Measurements from ENCODE around the gene TANK. TPM values are rescaled to one million over a fixed set of nuclear protein-coding genes. Genes with fewer than 3 reads are reported as not detected.

TANK gene
- polyA plus RNA-seq, 3 donors: 72.7 to 91.7 (median 73.5) TPM

DNA sequence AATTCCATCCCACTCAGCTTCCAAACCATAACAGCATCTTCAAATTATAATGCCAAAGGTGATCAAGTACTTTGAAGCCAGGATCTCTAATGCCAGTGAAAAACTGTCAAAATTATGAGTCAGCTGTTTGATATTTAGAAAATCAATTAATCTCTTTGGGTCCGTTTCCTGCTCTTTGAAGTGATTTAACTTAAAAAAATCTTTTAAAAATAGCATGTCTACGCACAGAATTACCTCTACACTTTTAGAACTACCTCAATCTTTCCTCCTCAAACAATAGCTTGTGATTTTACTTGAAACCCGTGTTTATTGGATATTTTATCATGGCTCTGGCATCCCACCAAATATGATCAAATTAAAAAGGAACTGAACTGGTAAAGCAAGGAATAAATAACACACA lies 31.3 kb upstream of the TANK start:
- no peak overlapping the region for H3K9ac ChIP-seq (ENCODE audit: insufficient read depth, low read length, poor library complexity, severe bottlenecking)
- peaks cover 16 to 25% of the 10 kb centered on the region in 2 donors for H3K4me1 ChIP-seq (ENCODE audit: control insufficient read depth in 1 of 2, insufficient read depth in 2 of 2, low read length in 2 of 2)
- H3K4me2 ChIP-seq (replicated peaks; ENCODE audit: extremely low read depth, low read length, poor library complexity, severe bottlenecking): no peak overlapping the region
- no peaks in the 10 kb centered on the region for H3K9me3 ChIP-seq (replicated peaks in 1 of 2; ENCODE audit: control insufficient read depth in 1 of 2, insufficient read depth in 1 of 2, low read length in 2 of 2)
- DNase-seq: no peak
- H3K27ac ChIP-seq (ENCODE audit: low read depth in 1 of 2, low read length in 2 of 2): no peak overlapping the region
- Mint-ChIP-seq H3K9me3 (peaks cover 0 to 3% (median 0%) of the 10 kb centered on the region in 7 donors), H3K4me1 (peaks cover 18% of the 10 kb centered on the region), H3K27me3 (ENCODE audit: low read depth in 3 of 3) (peaks cover 0 to 1% (median 0%) of the 10 kb centered on the region in 3 donors), H3K27ac (no peak overlapping the region), H3K4me3 (no peak overlapping the region), H3K36me3 (no peaks in the 10 kb centered on the region)
- H3K27me3 ChIP-seq (ENCODE audit: control insufficient read depth in 2 of 2, insufficient read depth in 2 of 2, low read length in 2 of 2): no peaks in the 10 kb centered on the region
- TF ChIP-seq, protein P1, sequence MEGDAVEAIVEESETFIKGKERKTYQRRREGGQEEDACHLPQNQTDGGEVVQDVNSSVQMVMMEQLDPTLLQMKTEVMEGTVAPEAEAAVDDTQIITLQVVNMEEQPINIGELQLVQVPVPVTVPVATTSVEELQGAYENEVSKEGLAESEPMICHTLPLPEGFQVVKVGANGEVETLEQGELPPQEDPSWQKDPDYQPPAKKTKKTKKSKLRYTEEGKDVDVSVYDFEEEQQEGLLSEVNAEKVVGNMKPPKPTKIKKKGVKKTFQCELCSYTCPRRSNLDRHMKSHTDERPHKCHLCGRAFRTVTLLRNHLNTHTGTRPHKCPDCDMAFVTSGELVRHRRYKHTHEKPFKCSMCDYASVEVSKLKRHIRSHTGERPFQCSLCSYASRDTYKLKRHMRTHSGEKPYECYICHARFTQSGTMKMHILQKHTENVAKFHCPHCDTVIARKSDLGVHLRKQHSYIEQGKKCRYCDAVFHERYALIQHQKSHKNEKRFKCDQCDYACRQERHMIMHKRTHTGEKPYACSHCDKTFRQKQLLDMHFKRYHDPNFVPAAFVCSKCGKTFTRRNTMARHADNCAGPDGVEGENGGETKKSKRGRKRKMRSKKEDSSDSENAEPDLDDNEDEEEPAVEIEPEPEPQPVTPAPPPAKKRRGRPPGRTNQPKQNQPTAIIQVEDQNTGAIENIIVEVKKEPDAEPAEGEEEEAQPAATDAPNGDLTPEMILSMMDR (IDR thresholded peaks at IDR 0.05): no peak
- H2AFZ ChIP-seq (ENCODE audit: insufficient read depth, low read depth, low read length, poor library complexity, severe bottlenecking): no peak overlapping the region
- H3K4me3 ChIP-seq (replicated peaks in 1 of 3; ENCODE audit: low read depth in 2 of 3, low read length in 3 of 3): no peak overlapping the region
- no peaks in the 10 kb centered on the region for H4K20me1 ChIP-seq (ENCODE audit: insufficient read depth, low read length)
- intact Hi-C loops (cut with micrococcal nuclease): no loop called here
- no CpG with 5 or more reads among the region's 3 CpGs for WGBS (ENCODE audit: insufficient coverage)
- H3K79me2 ChIP-seq (ENCODE audit: insufficient read depth, low read length): no peaks in the 10 kb centered on the region
- no peaks in the 10 kb centered on the region for H3K36me3 ChIP-seq (replicated peaks in 1 of 2; ENCODE audit: control insufficient read depth in 1 of 2, insufficient read depth in 2 of 2, low read length in 2 of 2)

DNA sequence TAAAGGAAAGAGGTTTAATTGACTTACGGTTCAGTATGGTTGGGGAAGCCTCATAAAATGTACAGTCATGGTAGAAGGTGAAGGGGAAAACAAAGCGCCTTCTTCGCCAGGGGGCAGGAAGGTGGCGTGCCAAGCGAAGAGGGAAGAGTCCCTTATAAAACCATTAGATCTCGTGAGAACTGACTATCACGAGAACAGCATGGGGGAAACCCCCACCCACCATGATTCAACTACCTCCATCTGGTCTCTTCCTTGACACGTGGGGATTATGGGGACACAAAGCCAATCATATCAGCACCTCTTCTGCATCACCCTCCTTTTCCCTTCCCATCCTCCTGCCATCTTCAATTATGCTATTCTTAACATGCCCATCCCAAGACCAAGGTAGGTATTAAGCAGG lies 29.9 kb upstream of the TANK start:
- Mint-ChIP-seq H3K4me3 (no peak overlapping the region), H3K36me3 (no peaks in the 10 kb centered on the region), H3K4me1 (peaks cover 18% of the 10 kb centered on the region), H3K27ac (no peak overlapping the region), H3K9me3 (peaks cover 0 to 3% (median 0%) of the 10 kb centered on the region in 7 donors), H3K27me3 (ENCODE audit: low read depth in 3 of 3) (peaks cover 0 to 2% (median 1%) of the 10 kb centered on the region in 3 donors)
- WGBS (ENCODE audit: insufficient coverage): 95% methylated on average over 6 of the region's 8 CpGs
- Histone ChIP-seq H3K4me3 (replicated peaks in 1 of 3; ENCODE audit: low read depth in 2 of 3, low read length in 3 of 3) (no peak overlapping the region), H3K79me2 (ENCODE audit: insufficient read depth, low read length) (no peaks in the 10 kb centered on the region), H3K4me1 (ENCODE audit: control insufficient read depth in 1 of 2, insufficient read depth in 2 of 2, low read length in 2 of 2) (peaks cover 17 to 25% of the 10 kb centered on the region in 2 donors), H3K27me3 (ENCODE audit: control insufficient read depth in 2 of 2, insufficient read depth in 2 of 2, low read length in 2 of 2) (no peaks in the 10 kb centered on the region), H3K36me3 (replicated peaks in 1 of 2; ENCODE audit: control insufficient read depth in 1 of 2, insufficient read depth in 2 of 2, low read length in 2 of 2) (no peaks in the 10 kb centered on the region), H2AFZ (ENCODE audit: insufficient read depth, low read depth, low read length, poor library complexity, severe bottlenecking) (no peak overlapping the region), H3K9me3 (replicated peaks in 1 of 2; ENCODE audit: control insufficient read depth in 1 of 2, insufficient read depth in 1 of 2, low read length in 2 of 2) (no peaks in the 10 kb centered on the region), H3K27ac (ENCODE audit: low read depth in 1 of 2, low read length in 2 of 2) (no peak overlapping the region), H3K9ac (ENCODE audit: insufficient read depth, low read length, poor library complexity, severe bottlenecking) (no peak overlapping the region), H3K4me2 (replicated peaks; ENCODE audit: extremely low read depth, low read length, poor library complexity, severe bottlenecking) (no peak overlapping the region), H4K20me1 (ENCODE audit: insufficient read depth, low read length) (no peaks in the 10 kb centered on the region)
- DNase-seq: no peak
- TF ChIP-seq, protein P1 (IDR thresholded peaks at IDR 0.05): no peak
- intact Hi-C loops (cut with micrococcal nuclease): no loop called here

Measured in CD14-positive monocyte (primary cell).